Caco-2 (cell line): ENCODE results near the gene HLCS. TPM values are rescaled to one million over a fixed set of nuclear protein-coding genes. Genes with fewer than 3 reads are reported as not detected.

ENCODE experiments used
- BruUV-seq: library from RNA; stranded (reverse); fragments of 400-500 nt; replicated peaks from 2 replicates; lab custom pipeline; 2021; lab: Mats Ljungman, UMichigan
- CTCF ChIA-PET: fragments of 300-600 bp; sonication (Branson Sonifier 250); formaldehyde crosslinking; loops from one replicate; lab custom pipeline; 2022; ENCODE audit warnings: antibody characterized with exemption; lab: Charles Lee
- POLR2A ChIA-PET: fragments of 300-600 bp; sonication (Branson Sonifier 250); formaldehyde crosslinking; loops from one replicate; lab custom pipeline; 2022; ENCODE audit warnings: antibody characterized with exemption; lab: Charles Lee
- DNase-seq, 2 experiments: peaks; one replicate each; pipeline versions ENCODE4 v3.0.0 to v3.0.0-alpha.2; 2020 to 2022
- H3K27me3 ChIP-seq: replicated peaks from 2 replicates; pipeline ENCODE4 v1.6.0; 2011; ENCODE audit warnings: low read length; ENCODE audit not compliant: control insufficient read depth, insufficient read depth
- H3K36me3 ChIP-seq: 2 replicates; pipeline ENCODE4 v1.5.1; 2011; ENCODE audit warnings: low read length; ENCODE audit not compliant: control insufficient read depth, insufficient read depth
- H3K4me1 ChIP-seq: fragments of 250-450 bp; sonication (Bioruptor Pico); 2 replicates; pipeline ENCODE4 v1.5.1; 2020; ENCODE audit warnings: mild to moderate bottlenecking
- H3K4me3 ChIP-seq: 2 replicates; pipeline ENCODE4 v1.5.1; 2011; ENCODE audit warnings: low read depth, mild to moderate bottlenecking, control low read depth, low read length
- H3K9me3 ChIP-seq: fragments of 250-450 bp; sonication (Bioruptor Pico); 2 replicates; pipeline ENCODE4 v1.5.1; 2020; ENCODE audit warnings: mild to moderate bottlenecking, moderate library complexity
- H3K27ac Mint-ChIP-seq: one replicate; pipeline ENCODE4 v1.8.0; 2022; ENCODE audit warnings: mixed read lengths; ENCODE audit not compliant: unreplicated experiment
- H3K27me3 Mint-ChIP-seq: one replicate; pipeline ENCODE4 v1.8.0; 2022; ENCODE audit warnings: mixed read lengths; ENCODE audit not compliant: insufficient read depth, unreplicated experiment
- H3K36me3 Mint-ChIP-seq: one replicate; pipeline ENCODE4 v1.8.0; 2022; ENCODE audit warnings: mild to moderate bottlenecking, mixed read lengths; ENCODE audit not compliant: insufficient read depth, unreplicated experiment
- H3K4me1 Mint-ChIP-seq: one replicate; pipeline ENCODE4 v1.8.0; 2022; ENCODE audit warnings: low read depth, mixed read lengths; ENCODE audit not compliant: unreplicated experiment
- H3K4me3 Mint-ChIP-seq: one replicate; pipeline ENCODE4 v1.8.0; 2022; ENCODE audit warnings: mild to moderate bottlenecking, moderate library complexity, mixed read lengths; ENCODE audit not compliant: unreplicated experiment
- H3K9me3 Mint-ChIP-seq: one replicate; pipeline ENCODE4 v1.8.0; 2022; ENCODE audit warnings: mixed read lengths; ENCODE audit not compliant: unreplicated experiment
- CTCF ChIP-seq, 2 experiments: fragments of 200-600 bp in 1 of 2; IDR thresholded peaks; 1 replicate in 1 of 2; 2 replicates in 1 of 2; pipeline versions ENCODE4 v1.5.1 to v1.8.0; 2011 to 2022; ENCODE audit warnings: antibody characterized with exemption in 1 of 2, control low read depth in 1 of 2, inconsistent platforms in 1 of 2, low read depth in 1 of 2, low read length in 1 of 2, mild to moderate bottlenecking in 1 of 2, moderate library complexity in 1 of 2; ENCODE audit not compliant: insufficient read depth in 1 of 2, severe bottlenecking in 1 of 2, unreplicated experiment in 1 of 2
- intact Hi-C: fragments of 100-400 bp; cut with micrococcal nuclease; formaldehyde crosslinking; loops from one replicate; pipeline ENCODE4 v1.10.0; 2022; ENCODE audit not compliant: unreplicated experiment
- total RNA-seq: library from RNA; stranded (reverse); gene quantifications from 2 replicates; pipeline ENCODE4 v1.2.3, GENCODE V29; 2022

Gene HLCS
- total RNA-seq, 1 experiment from 2014 or later = 26.2 TPM

GRCh38 chr21:36847189-36847588 is 119.3 kb downstream of the HLCS start:
- no peaks in the 10 kb centered on the region for H3K36me3 Mint-ChIP-seq
- no peak overlapping the region for H3K4me3 Mint-ChIP-seq
- intact Hi-C loops = no loop called here
- no peak overlapping the region for H3K4me3 ChIP-seq
- no peaks in the 10 kb centered on the region for H3K27me3 ChIP-seq
- no peak for TF ChIP-seq CTCF (IDR thresholded peaks at IDR 0.05; ENCODE audit: insufficient read depth in 1 of 2, low read depth in 1 of 2, low read length in 1 of 2, severe bottlenecking in 1 of 2, unreplicated experiment in 1 of 2)
- no peaks in the 10 kb centered on the region for H3K9me3 ChIP-seq
- H3K27ac Mint-ChIP-seq = peak overlapping the region; percentile 32
- no peaks in the 10 kb centered on the region for H3K27me3 Mint-ChIP-seq
- no peaks in the 10 kb centered on the region for H3K36me3 ChIP-seq
- BruUV-seq = no TSS peak
- H3K4me1 Mint-ChIP-seq = no peaks in the 10 kb centered on the region
- CTCF ChIA-PET = interaction anchor here (1.5 kb wide), 1 partner anchor 71 kb away, joined by 7 read pairs; no protein-coding TSS in a partner anchor
- H3K4me1 ChIP-seq = peaks cover 14% of the 10 kb centered on the region
- DNase-seq = no peak
- no peaks in the 10 kb centered on the region for H3K9me3 Mint-ChIP-seq
- POLR2A ChIA-PET = no interaction called here

- Histone ChIP-seq H3K36me3 (no peaks in the 10 kb centered on the region), H3K4me3 (no peak overlapping the region), H3K9me3 (no peaks in the 10 kb centered on the region), H3K27me3 (no peaks in the 10 kb centered on the region), H3K4me1 (peaks cover 9% of the 10 kb centered on the region; the same call in 1 of the 2 replicates)
- DNase-seq = no peak
- no peaks in the 10 kb centered on the region for H3K27me3 Mint-ChIP-seq
- ChIA-PET POLR2A (no interaction called here), CTCF (interaction anchor here (1.5 kb wide), 1 partner anchor 71 kb away, joined by 7 read pairs; no protein-coding TSS in a partner anchor)
- no peaks in the 10 kb centered on the region for H3K4me1 Mint-ChIP-seq
- H3K36me3 Mint-ChIP-seq = peaks cover 3% of the 10 kb centered on the region
- no peak for TF ChIP-seq CTCF (IDR thresholded peaks at IDR 0.05; ENCODE audit: insufficient read depth in 1 of 2, low read depth in 1 of 2, low read length in 1 of 2, severe bottlenecking in 1 of 2, unreplicated experiment in 1 of 2)
- no TSS peak for BruUV-seq
- intact Hi-C loops = no loop called here
- peak overlapping the region; percentile 32 for H3K27ac Mint-ChIP-seq
- H3K4me3 Mint-ChIP-seq = no peak overlapping the region
- H3K9me3 Mint-ChIP-seq = no peaks in the 10 kb centered on the region
Measured at GRCh38 chr21:36846631-36847030, 119.8 kb downstream of the HLCS start.

GRCh38 chr21:36845790-36846189 is 120.7 kb downstream of the HLCS start:
- Histone ChIP-seq H3K9me3 (no peaks in the 10 kb centered on the region), H3K4me3 (no peak overlapping the region), H3K4me1 (peaks cover 9% of the 10 kb centered on the region; the same call in 1 of the 2 replicates), H3K36me3 (no peaks in the 10 kb centered on the region), H3K27me3 (no peaks in the 10 kb centered on the region)
- CTCF ChIA-PET = interaction anchor here (1.0 kb wide), 1 partner anchor 8 kb away, joined by 3 read pairs; no protein-coding TSS in a partner anchor
- H3K36me3 Mint-ChIP-seq = peaks cover 5% of the 10 kb centered on the region
- POLR2A ChIA-PET = no interaction called here
- no peak for TF ChIP-seq CTCF (IDR thresholded peaks at IDR 0.05; ENCODE audit: insufficient read depth in 1 of 2, low read depth in 1 of 2, low read length in 1 of 2, severe bottlenecking in 1 of 2, unreplicated experiment in 1 of 2)
- no peak overlapping the region for H3K27ac Mint-ChIP-seq
- intact Hi-C loops = no loop called here
- no TSS peak for BruUV-seq
- H3K4me3 Mint-ChIP-seq = no peak overlapping the region
- no peaks in the 10 kb centered on the region for H3K9me3 Mint-ChIP-seq
- H3K4me1 Mint-ChIP-seq = no peaks in the 10 kb centered on the region
- DNase-seq = no peak
- no peaks in the 10 kb centered on the region for H3K27me3 Mint-ChIP-seq
